H9 (cell line): Measurements from ENCODE around the gene PPM1N. TPM values are rescaled to one million over a fixed set of nuclear protein-coding genes. Genes with fewer than 3 reads are reported as not detected.

ENCODE experiments used
- DNase-seq: peaks from one replicate; pipeline ENCODE4 v3.0.0-alpha.2; 2017
- H2AFZ ChIP-seq: one replicate; pipeline ENCODE4 v1.6.1; 2013; ENCODE audit warnings: mild to moderate bottlenecking, low read length, control low read depth, moderate library complexity
- H2AK5ac ChIP-seq: 2 replicates; pipeline ENCODE4 v1.6.1; 2013; ENCODE audit warnings: low read length, control low read depth, mixed read lengths; ENCODE audit not compliant: insufficient read length
- H2BK120ac ChIP-seq: one replicate; pipeline ENCODE4 v1.6.1; 2013; ENCODE audit warnings: low read depth, mild to moderate bottlenecking, low read length, control low read depth, inconsistent platforms; ENCODE audit not compliant: poor library complexity, severe bottlenecking
- H2BK12ac ChIP-seq: 2 replicates; pipeline ENCODE4 v1.6.1; 2013; ENCODE audit warnings: low read length, control low read depth, mixed read lengths, low read depth; ENCODE audit not compliant: insufficient read length
- H2BK15ac ChIP-seq: 2 replicates; pipeline ENCODE4 v1.6.1; 2013; ENCODE audit warnings: low read depth, low read length, control low read depth
- H2BK20ac ChIP-seq: one replicate; pipeline ENCODE4 v1.6.1; 2013; ENCODE audit warnings: low read depth, mild to moderate bottlenecking, low read length, control low read depth, inconsistent platforms; ENCODE audit not compliant: poor library complexity, severe bottlenecking
- H2BK5ac ChIP-seq: 2 replicates; pipeline ENCODE4 v1.6.1; 2013; ENCODE audit warnings: low read length, control low read depth, mixed read lengths; ENCODE audit not compliant: insufficient read length
- H3K14ac ChIP-seq: 2 replicates; pipeline ENCODE4 v1.6.1; 2013; ENCODE audit warnings: low read length, control low read depth; ENCODE audit not compliant: insufficient read depth
- H3K18ac ChIP-seq: 2 replicates; pipeline ENCODE4 v1.6.1; 2013; ENCODE audit warnings: low read depth, mild to moderate bottlenecking, mixed read lengths, low read length, control low read depth; ENCODE audit not compliant: insufficient read length
- H3K23ac ChIP-seq: 2 replicates; pipeline ENCODE4 v1.6.1; 2013; ENCODE audit warnings: low read length, control low read depth, mixed read lengths, low read depth; ENCODE audit not compliant: insufficient read length
- H3K23me2 ChIP-seq: 2 replicates; pipeline ENCODE4 v1.6.1; 2013; ENCODE audit warnings: low read depth, mild to moderate bottlenecking, mixed read lengths, low read length, control low read depth; ENCODE audit not compliant: insufficient read length, poor library complexity, severe bottlenecking
- H3K27ac ChIP-seq: 2 replicates; pipeline ENCODE4 v1.5.1; 2013; ENCODE audit warnings: low read length, control low read depth, mixed read lengths, low read depth; ENCODE audit not compliant: insufficient read length
- H3K27me3 ChIP-seq: 2 replicates; pipeline ENCODE4 v1.6.1; 2013; ENCODE audit warnings: low read length, control low read depth, inconsistent platforms; ENCODE audit not compliant: insufficient read depth
- H3K4ac ChIP-seq: 2 replicates; pipeline ENCODE4 v1.6.1; 2013; ENCODE audit warnings: low read depth, mild to moderate bottlenecking, control low read depth, inconsistent platforms, low read length, moderate library complexity
- H3K4me1 ChIP-seq: 2 replicates; pipeline ENCODE4 v1.6.1; 2013; ENCODE audit warnings: low read length, control low read depth, inconsistent platforms; ENCODE audit not compliant: insufficient read depth
- H3K4me2 ChIP-seq: 2 replicates; pipeline ENCODE4 v1.6.1; 2013; ENCODE audit warnings: low read length, control low read depth, mixed read lengths; ENCODE audit not compliant: insufficient read length, insufficient read depth
- H3K56ac ChIP-seq: 2 replicates; pipeline ENCODE4 v1.6.1; 2013; ENCODE audit warnings: low read depth, mild to moderate bottlenecking, mixed read lengths, low read length, control low read depth; ENCODE audit not compliant: insufficient read length
- H3K79me1 ChIP-seq: 2 replicates; pipeline ENCODE4 v1.6.1; 2013; ENCODE audit warnings: low read depth, mild to moderate bottlenecking, moderate library complexity, low read length, control low read depth, inconsistent platforms; ENCODE audit not compliant: insufficient read depth, poor library complexity, severe bottlenecking
- H3K79me2 ChIP-seq: 2 replicates; pipeline ENCODE4 v1.6.1; 2013; ENCODE audit warnings: low read length, control low read depth, inconsistent platforms; ENCODE audit not compliant: insufficient read depth
- H3K9ac ChIP-seq: 2 replicates; pipeline ENCODE4 v1.6.1; 2013; ENCODE audit warnings: low read length, control low read depth, mixed read lengths; ENCODE audit not compliant: insufficient read length; ENCODE audit errors: extremely low read depth
- H3K9me3 ChIP-seq: one replicate; pipeline ENCODE4 v1.6.1; 2013; ENCODE audit warnings: low read depth, low read length, inconsistent platforms; ENCODE audit not compliant: control insufficient read depth
- H3T11ph ChIP-seq: one replicate; pipeline ENCODE4 v1.6.1; 2013; ENCODE audit warnings: mild to moderate bottlenecking, low read length, control low read depth, inconsistent platforms
- H4K20me1 ChIP-seq: one replicate; pipeline ENCODE4 v1.6.1; 2013; ENCODE audit not compliant: control insufficient read depth, insufficient read length, insufficient read depth
- H4K5ac ChIP-seq: 2 replicates; pipeline ENCODE4 v1.6.1; 2013; ENCODE audit warnings: low read depth, mild to moderate bottlenecking, mixed read lengths, low read length, control low read depth; ENCODE audit not compliant: insufficient read length
- H4K8ac ChIP-seq: replicated peaks from 2 replicates; pipeline ENCODE4 v1.6.1; 2013; ENCODE audit warnings: low read length, control low read depth, mixed read lengths, low read depth; ENCODE audit not compliant: insufficient read length
- H4K91ac ChIP-seq: 2 replicates; pipeline ENCODE4 v1.6.1; 2013; ENCODE audit warnings: low read depth, mild to moderate bottlenecking, moderate library complexity, mixed read lengths, low read length, control low read depth; ENCODE audit not compliant: insufficient read length
- H3K27ac Mint-ChIP-seq, 3 experiments: 2 replicates in 2 of 3; 3 replicates in 1 of 3; pipeline ENCODE4 v1.8.0; 2020 to 2021; ENCODE audit warnings: mixed read lengths in 3 of 3, mild to moderate bottlenecking in 1 of 3, moderate library complexity in 1 of 3
- H3K27me3 Mint-ChIP-seq: 2 replicates; pipeline ENCODE4 v1.8.0; 2021; ENCODE audit warnings: low read depth, mild to moderate bottlenecking, moderate library complexity, mixed read lengths
- H3K36me3 Mint-ChIP-seq, 3 experiments: 2 replicates in 2 of 3; 3 replicates in 1 of 3; pipeline ENCODE4 v1.8.0; 2020 to 2021; ENCODE audit warnings: low read depth in 3 of 3, mixed read lengths in 3 of 3; ENCODE audit not compliant: insufficient read depth in 1 of 3
- H3K4me1 Mint-ChIP-seq, 2 experiments: 2 replicates each; pipeline ENCODE4 v1.8.0; 2020; ENCODE audit warnings: mixed read lengths in 2 of 2
- H3K4me3 Mint-ChIP-seq, 2 experiments: 2 replicates in 1 of 2; 3 replicates in 1 of 2; pipeline ENCODE4 v1.8.0; 2020 to 2021; ENCODE audit warnings: mild to moderate bottlenecking in 2 of 2, mixed read lengths in 2 of 2, moderate library complexity in 1 of 2
- H3K9me3 Mint-ChIP-seq, 2 experiments: 2 replicates in 1 of 2; 3 replicates in 1 of 2; pipeline ENCODE4 v1.8.0; 2020; ENCODE audit warnings: mild to moderate bottlenecking in 2 of 2, mixed read lengths in 2 of 2, moderate library complexity in 1 of 2
- WGBS: extraction: QIAGEN DNeasy Blood & Tissue Kit; methylation state at CpG from one replicate; pipeline ENCODE4 v1.1.7; 2013; ENCODE audit warnings: missing lambda C conversion rate, low lambda C conversion rate, mixed read lengths; ENCODE audit not compliant: insufficient read length; ENCODE audit errors: extremely low coverage; 5-methylcytosine and 5-hydroxymethylcytosine counted together
- total RNA-seq: library from RNA; stranded (reverse); gene quantifications from 2 replicates; pipeline ENCODE4 v1.2.1, GENCODE V29; 2021
- TF ChIP-seq, protein P1 (sequence below): fragments of 200-600 bp; sonication (generic); conservative IDR thresholded peaks from 3 replicates; pipeline ENCODE4 v1.8.0; 2021; ENCODE audit warnings: antibody characterized with exemption, mild to moderate bottlenecking

Gene PPM1N
- total RNA-seq, 1 experiment from 2014 or later: 7.7 TPM

GRCh38 chr19:45527731-45528130 is 29.5 kb downstream of the PPM1N start:
- Histone ChIP-seq H3K4me2 (peak overlapping the region; percentile 84), H3K9me3 (no peaks in the 10 kb centered on the region), H2BK120ac (no peak overlapping the region), H4K91ac (no peak overlapping the region), H3K23me2 (peaks cover 15% of the 10 kb centered on the region), H2BK5ac (no peak overlapping the region), H3K4me1 (no peaks in the 10 kb centered on the region), H4K8ac (no peak overlapping the region), H3K79me2 (no peaks in the 10 kb centered on the region), H3K56ac (no peak overlapping the region), H3K4ac (no peak overlapping the region), H3K9ac (peak overlapping the region; percentile 18), H3K23ac (no peak overlapping the region), H2AFZ (no peak overlapping the region), H2BK12ac (no peak overlapping the region), H3K27me3 (peaks cover 3% of the 10 kb centered on the region; the same call in 1 of the 2 replicates), H3K14ac (no peak overlapping the region), H3K79me1 (no peaks in the 10 kb centered on the region), H2BK20ac (no peak overlapping the region), H3T11ph (no peak overlapping the region), H2AK5ac (no peak overlapping the region), H4K5ac (no peak overlapping the region), H3K18ac (peak overlapping the region; percentile 52), H4K20me1 (no peaks in the 10 kb centered on the region), H3K27ac (no peak overlapping the region), H2BK15ac (no peak overlapping the region)
- Mint-ChIP-seq H3K27ac (peak overlapping the region; percentile 7 to 82 (median 66); a peak in 4 of 7 replicates), H3K9me3 (peaks cover 12% of the 10 kb centered on the region in 2 experiments), H3K36me3 (peaks cover 30 to 55% (median 35%) of the 10 kb centered on the region in 3 experiments), H3K4me1 (peaks cover 19 to 25% of the 10 kb centered on the region in 2 experiments), H3K27me3 (peaks cover 19% of the 10 kb centered on the region), H3K4me3 (peak overlapping the region; percentile 64 to 83)
- DNase-seq: peak; percentile 67
- TF ChIP-seq, protein P1, sequence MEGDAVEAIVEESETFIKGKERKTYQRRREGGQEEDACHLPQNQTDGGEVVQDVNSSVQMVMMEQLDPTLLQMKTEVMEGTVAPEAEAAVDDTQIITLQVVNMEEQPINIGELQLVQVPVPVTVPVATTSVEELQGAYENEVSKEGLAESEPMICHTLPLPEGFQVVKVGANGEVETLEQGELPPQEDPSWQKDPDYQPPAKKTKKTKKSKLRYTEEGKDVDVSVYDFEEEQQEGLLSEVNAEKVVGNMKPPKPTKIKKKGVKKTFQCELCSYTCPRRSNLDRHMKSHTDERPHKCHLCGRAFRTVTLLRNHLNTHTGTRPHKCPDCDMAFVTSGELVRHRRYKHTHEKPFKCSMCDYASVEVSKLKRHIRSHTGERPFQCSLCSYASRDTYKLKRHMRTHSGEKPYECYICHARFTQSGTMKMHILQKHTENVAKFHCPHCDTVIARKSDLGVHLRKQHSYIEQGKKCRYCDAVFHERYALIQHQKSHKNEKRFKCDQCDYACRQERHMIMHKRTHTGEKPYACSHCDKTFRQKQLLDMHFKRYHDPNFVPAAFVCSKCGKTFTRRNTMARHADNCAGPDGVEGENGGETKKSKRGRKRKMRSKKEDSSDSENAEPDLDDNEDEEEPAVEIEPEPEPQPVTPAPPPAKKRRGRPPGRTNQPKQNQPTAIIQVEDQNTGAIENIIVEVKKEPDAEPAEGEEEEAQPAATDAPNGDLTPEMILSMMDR: peak; percentile 38
- WGBS: no CpG with 5 or more reads among the region's 15 CpGs
